ENCODE data around the gene LIN7A. TPM values are rescaled to one million over a fixed set of nuclear protein-coding genes. Genes with fewer than 3 reads are reported as not detected.

Gene LIN7A
- total RNA-seq, 4 donors from 2014 or later = 7.4 to 31.0 (median 9.0) TPM

DNA sequence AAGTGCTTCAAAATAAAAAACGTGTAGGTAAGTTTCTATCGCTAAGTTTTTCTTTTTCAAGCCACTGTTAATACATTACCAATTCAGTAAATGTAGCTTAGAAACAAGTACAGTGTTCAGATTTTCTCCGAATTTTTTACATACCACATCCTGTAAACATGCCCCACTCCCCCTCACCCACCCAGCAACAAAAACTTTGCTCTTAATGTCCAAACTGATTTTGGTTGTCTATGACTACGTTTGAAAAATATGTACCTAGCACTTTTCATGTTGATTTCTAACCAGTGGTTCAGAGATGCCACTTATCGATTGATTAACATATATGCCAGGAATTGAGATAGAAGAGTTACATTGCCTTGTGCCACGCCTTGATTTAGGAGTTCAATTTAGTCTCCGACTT, 663 bp upstream of the LIN7A start:
- no peak for DNase-seq
- H3K9me3 ChIP-seq = no peaks in the 10 kb centered on the region
- H3K27me3 ChIP-seq = peaks cover 43% of the 10 kb centered on the region
- H3K4me3 ChIP-seq = no peak overlapping the region
- H3K27ac ChIP-seq = no peak overlapping the region
- intact Hi-C loops (cut with DNase I; ENCODE audit: low total_unique reads) (no loop called here), in situ Hi-C loops (cut with MboI; ENCODE audit: low pct_ligation_motif_present in 1 of 4, low pct_unique_long_range_greater_than_20kb in 1 of 4, low sequenced_read_pairs in 3 of 4) (no loop called here)
- H3K4me1 ChIP-seq = peaks cover 0 to 15% (median 1%) of the 10 kb centered on the region in 4 donors
- H3K36me3 ChIP-seq = no peaks in the 10 kb centered on the region
- 61 to 65% methylated on average over 7 of the region's 7 CpGs for WGBS, 2 donors (ENCODE audit: low coverage in 1 of 2)
- TF ChIP-seq, protein P1, sequence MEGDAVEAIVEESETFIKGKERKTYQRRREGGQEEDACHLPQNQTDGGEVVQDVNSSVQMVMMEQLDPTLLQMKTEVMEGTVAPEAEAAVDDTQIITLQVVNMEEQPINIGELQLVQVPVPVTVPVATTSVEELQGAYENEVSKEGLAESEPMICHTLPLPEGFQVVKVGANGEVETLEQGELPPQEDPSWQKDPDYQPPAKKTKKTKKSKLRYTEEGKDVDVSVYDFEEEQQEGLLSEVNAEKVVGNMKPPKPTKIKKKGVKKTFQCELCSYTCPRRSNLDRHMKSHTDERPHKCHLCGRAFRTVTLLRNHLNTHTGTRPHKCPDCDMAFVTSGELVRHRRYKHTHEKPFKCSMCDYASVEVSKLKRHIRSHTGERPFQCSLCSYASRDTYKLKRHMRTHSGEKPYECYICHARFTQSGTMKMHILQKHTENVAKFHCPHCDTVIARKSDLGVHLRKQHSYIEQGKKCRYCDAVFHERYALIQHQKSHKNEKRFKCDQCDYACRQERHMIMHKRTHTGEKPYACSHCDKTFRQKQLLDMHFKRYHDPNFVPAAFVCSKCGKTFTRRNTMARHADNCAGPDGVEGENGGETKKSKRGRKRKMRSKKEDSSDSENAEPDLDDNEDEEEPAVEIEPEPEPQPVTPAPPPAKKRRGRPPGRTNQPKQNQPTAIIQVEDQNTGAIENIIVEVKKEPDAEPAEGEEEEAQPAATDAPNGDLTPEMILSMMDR (IDR thresholded peaks at IDR 0.05) = no peak
- TF ChIP-seq POLR2A (IDR thresholded peaks at IDR 0.05) = no peak
- no peak for TF ChIP-seq EP300 (IDR thresholded peaks at IDR 0.05; ENCODE audit: low read depth)
- no peak for TF ChIP-seq POLR2AphosphoS5 (IDR thresholded peaks at IDR 0.05)

- 1% methylated on average over 36 of the region's 67 CpGs; no CpG with 5 or more reads in 1 of the 2 donors for WGBS, 2 donors (ENCODE audit: low coverage in 1 of 2)
- H3K27me3 ChIP-seq = peaks cover 43% of the 10 kb centered on the region
- intact Hi-C loops (cut with DNase I; ENCODE audit: low total_unique reads) (no loop called here), in situ Hi-C loops (cut with MboI; ENCODE audit: low pct_ligation_motif_present in 1 of 4, low pct_unique_long_range_greater_than_20kb in 1 of 4, low sequenced_read_pairs in 3 of 4) (no loop called here)
- TF ChIP-seq POLR2AphosphoS5 (IDR thresholded peaks at IDR 0.05) = no peak
- no peak for TF ChIP-seq POLR2A (IDR thresholded peaks at IDR 0.05)
- TF ChIP-seq, protein P1 (IDR thresholded peaks at IDR 0.05) = no peak
- TF ChIP-seq EP300 (IDR thresholded peaks at IDR 0.05; ENCODE audit: low read depth) = no peak
- H3K27ac ChIP-seq = peak overlapping the region; percentile 63 to 82 (median 72)
- peak; percentile 51 for DNase-seq
- no peaks in the 10 kb centered on the region for H3K9me3 ChIP-seq
- no peaks in the 10 kb centered on the region for H3K36me3 ChIP-seq
- peaks cover 0 to 14% (median 1%) of the 10 kb centered on the region in 4 donors for H3K4me1 ChIP-seq
- peak overlapping the region; percentile 62 to 84 (median 75) for H3K4me3 ChIP-seq
Observed at GRCh38 chr12:80936642-80937390, 918 bp downstream of the LIN7A start.

DNA sequence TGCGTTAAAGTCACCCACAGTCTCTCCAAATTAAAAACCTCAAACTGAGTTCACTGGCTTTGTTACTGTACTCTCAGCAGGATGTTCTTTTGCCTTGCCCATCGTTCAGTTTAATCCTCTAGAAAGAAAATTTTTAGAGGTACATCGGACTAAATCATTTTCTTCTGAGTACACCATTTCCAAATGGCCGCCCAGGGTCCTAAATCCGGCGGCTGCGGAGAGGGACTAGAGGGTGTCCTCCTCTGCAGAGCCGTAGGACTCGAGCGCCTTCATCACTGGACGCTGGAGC, 1.4 kb downstream of the LIN7A start:
- intact Hi-C loops (cut with DNase I; ENCODE audit: low total_unique reads) = no loop called here
- Histone ChIP-seq H3K4me3 (peak overlapping the region; percentile 62 to 84 (median 75)), H3K27ac (peak overlapping the region; percentile 63 to 82 (median 72)), H3K4me1 (peaks cover 0 to 9% (median 1%) of the 10 kb centered on the region in 4 donors), H3K27me3 (peaks cover 43% of the 10 kb centered on the region), H3K36me3 (no peaks in the 10 kb centered on the region), H3K9me3 (no peaks in the 10 kb centered on the region)
- in situ Hi-C loops (cut with MboI; ENCODE audit: low pct_ligation_motif_present in 1 of 4, low pct_unique_long_range_greater_than_20kb in 1 of 4, low sequenced_read_pairs in 3 of 4) = no loop called here
- no peak for TF ChIP-seq POLR2A (IDR thresholded peaks at IDR 0.05)
- TF ChIP-seq EP300 (IDR thresholded peaks at IDR 0.05; ENCODE audit: low read depth) = no peak
- TF ChIP-seq, protein P1 (IDR thresholded peaks at IDR 0.05) = no peak
- no peak for TF ChIP-seq POLR2AphosphoS5 (IDR thresholded peaks at IDR 0.05)
- 0 to 6% methylated on average over 5 to 10 of the region's 11 CpGs for WGBS, 2 donors (ENCODE audit: low coverage in 1 of 2)
- no peak for DNase-seq

DNA sequence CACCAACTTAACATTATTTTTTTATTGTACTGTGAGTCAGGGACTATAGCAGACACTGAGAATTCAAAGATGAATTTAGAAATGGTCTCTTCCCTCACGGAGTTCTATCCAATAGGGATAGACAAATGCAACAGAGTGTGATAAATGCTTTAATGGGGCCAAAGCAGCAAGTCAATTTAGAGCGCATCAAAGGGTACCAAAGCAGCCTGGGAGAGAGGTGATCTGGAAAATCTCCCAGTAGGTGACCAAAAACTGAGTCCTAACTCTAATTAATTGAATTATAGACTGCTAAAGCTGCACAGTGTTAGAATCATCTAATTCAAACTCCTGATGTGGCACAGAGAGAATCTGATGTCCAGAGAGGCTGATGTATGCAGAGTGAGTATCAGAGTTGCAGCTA, 2.6 kb downstream of the LIN7A start:
- H3K27ac ChIP-seq = no peak overlapping the region
- intact Hi-C loops (cut with DNase I; ENCODE audit: low total_unique reads) = no loop called here
- WGBS, 2 donors (ENCODE audit: low coverage in 1 of 2) = 76 to 85% methylated on average over 2 of the region's 2 CpGs
- no peak for DNase-seq
- H3K4me3 ChIP-seq = no peak overlapping the region
- in situ Hi-C loops (cut with MboI; ENCODE audit: low pct_ligation_motif_present in 1 of 4, low pct_unique_long_range_greater_than_20kb in 1 of 4, low sequenced_read_pairs in 3 of 4) = no loop called here
- no peaks in the 10 kb centered on the region for H3K36me3 ChIP-seq
- peaks cover 0 to 8% (median 1%) of the 10 kb centered on the region in 4 donors for H3K4me1 ChIP-seq
- TF ChIP-seq EP300 (IDR thresholded peaks at IDR 0.05; ENCODE audit: low read depth) = no peak
- TF ChIP-seq POLR2AphosphoS5 (IDR thresholded peaks at IDR 0.05) = no peak
- no peak for TF ChIP-seq POLR2A (IDR thresholded peaks at IDR 0.05)
- TF ChIP-seq, protein P1 (IDR thresholded peaks at IDR 0.05) = no peak
- H3K9me3 ChIP-seq = no peaks in the 10 kb centered on the region
- H3K27me3 ChIP-seq = peaks cover 43% of the 10 kb centered on the region

Measured in transverse colon (tissue), 4 donors.